GM12878 (cell line): ENCODE measurements around the gene DNAJB8. TPM values are rescaled to one million over a fixed set of nuclear protein-coding genes. Genes with fewer than 3 reads are reported as not detected.

Experiments used
- ATAC-seq: fragments of 200-7000 bp; cut with Tn5 transposase; 3 replicates; pipeline ENCODE4 v1.9.1; 2020; ENCODE audit warnings: mild to moderate bottlenecking, moderate library complexity
- BruUV-seq: library from RNA; stranded (reverse); fragments of 400-500 nt; replicated peaks from 2 replicates; lab custom pipeline; 2021; lab: Mats Ljungman, UMichigan
- CTCF ChIA-PET: fragments of 300-600 bp; sonication (Branson Sonifier 250); formaldehyde crosslinking; extraction: SDS; loops from one replicate; lab custom pipeline; 2021; ENCODE audit warnings: inconsistent platforms; lab: Yijun Ruan, JAX
- POLR2A ChIA-PET: fragments of 350-600 bp; formaldehyde crosslinking; extraction: SDS; loops from one replicate; lab custom pipeline; 2021; ENCODE audit warnings: inconsistent platforms; lab: Charles Lee
- RAD21 ChIA-PET: fragments of 300-600 bp; sonication (Branson Sonifier 250); formaldehyde crosslinking; loops from one replicate; lab custom pipeline; 2023; ENCODE audit warnings: antibody characterized with exemption; ENCODE audit not compliant: unreplicated experiment; lab: Charles Lee
- SMC1A ChIA-PET: fragments of 300-600 bp; sonication (Branson Sonifier 250); formaldehyde crosslinking; loops from one replicate; lab custom pipeline; 2023; ENCODE audit not compliant: unreplicated experiment, uncharacterized antibody; lab: Charles Lee
- DNase-seq: peaks from one replicate; pipeline ENCODE4 v3.0.0-alpha.2; 2011; ENCODE audit warnings: low read depth, low spot score
- FAIRE-seq: peaks from 3 replicates; lab custom pipeline; 2011; peaks lifted over from hg19 to GRCh38; lab: Jason Lieb, UNC
- H2AFZ ChIP-seq: 2 replicates; pipeline ENCODE4 v1.6.0; 2011; ENCODE audit warnings: low read depth, low read length, control low read depth; ENCODE audit not compliant: control insufficient read depth
- H3K27ac ChIP-seq: 2 replicates; pipeline ENCODE4 v1.5.1; 2011; ENCODE audit warnings: control low read depth; ENCODE audit not compliant: control insufficient read depth, insufficient read depth
- H3K27me3 ChIP-seq, 2 experiments: replicated peaks in 1 of 2; 2 replicates each; pipeline versions ENCODE4 v1.6.0 to v1.6.1; 2011; ENCODE audit warnings: low read length in 1 of 2; ENCODE audit not compliant: control insufficient read depth in 2 of 2, insufficient read depth in 2 of 2
- H3K36me3 ChIP-seq, 2 experiments: 2 replicates each; pipeline ENCODE4 v1.5.1; 2011; ENCODE audit warnings: low read length in 1 of 2; ENCODE audit not compliant: control insufficient read depth in 2 of 2, insufficient read depth in 2 of 2
- H3K4me1 ChIP-seq: 2 replicates; pipeline ENCODE4 v1.6.1; 2011; ENCODE audit warnings: mild to moderate bottlenecking, low read length, moderate library complexity, mixed read lengths; ENCODE audit not compliant: control insufficient read depth, insufficient read depth
- H3K4me2 ChIP-seq: 2 replicates; pipeline ENCODE4 v1.6.0; 2011; ENCODE audit warnings: control low read depth; ENCODE audit not compliant: control insufficient read depth, insufficient read depth
- H3K4me3 ChIP-seq: fragments of 200-600 bp; sonication (generic); 2 replicates; pipeline ENCODE4 v1.5.1; 2016
- H3K79me2 ChIP-seq: 2 replicates; pipeline ENCODE4 v1.6.0; 2011; ENCODE audit warnings: low read length; ENCODE audit not compliant: control insufficient read depth, insufficient read depth
- H3K9ac ChIP-seq: 2 replicates; pipeline ENCODE4 v1.8.0; 2011; ENCODE audit warnings: low read length, control low read depth, mixed read lengths; ENCODE audit not compliant: control insufficient read depth, insufficient read depth
- H3K9me3 ChIP-seq: replicated peaks from 3 replicates; pipeline ENCODE4 v1.5.1; 2011; ENCODE audit warnings: mild to moderate bottlenecking, low read length; ENCODE audit not compliant: control insufficient read depth, insufficient read depth
- H4K20me1 ChIP-seq: 2 replicates; pipeline ENCODE4 v1.6.0; 2011; ENCODE audit not compliant: control insufficient read depth, insufficient read depth
- BACH1 ChIP-seq: fragments of 450-650 bp; IDR thresholded peaks from 2 replicates; pipeline ENCODE4 v1.6.1; 2017; ENCODE audit warnings: mild to moderate bottlenecking, borderline replicate concordance
- CEBPZ ChIP-seq: fragments of 150-350 bp; IDR thresholded peaks from 2 replicates; pipeline ENCODE4 v1.6.1; 2016; ENCODE audit warnings: low read depth, low read length
- E2F4 ChIP-seq: IDR thresholded peaks from 2 replicates; pipeline ENCODE4 v1.6.1; 2012; ENCODE audit warnings: low read depth, low read length, improper control_type of control experiment
- EP300 ChIP-seq, 2 experiments: fragments of 150-350 bp in 1 of 2; IDR thresholded peaks; 2 replicates each; pipeline ENCODE4 v1.6.1; 2011 to 2012; ENCODE audit warnings: low read depth in 2 of 2, low read length in 2 of 2, borderline replicate concordance in 1 of 2, improper control_type of control experiment in 1 of 2, inconsistent platforms in 1 of 2; ENCODE audit not compliant: control insufficient read depth in 1 of 2
- MEF2A ChIP-seq: IDR thresholded peaks from 2 replicates; pipeline ENCODE4 v1.6.1; 2011; ENCODE audit warnings: low read depth, mild to moderate bottlenecking, low read length, moderate library complexity; ENCODE audit not compliant: insufficient read depth
- NFXL1 ChIP-seq: fragments of 450-650 bp; IDR thresholded peaks from 2 replicates; pipeline ENCODE4 v1.6.1; 2017; ENCODE audit warnings: antibody characterized with exemption, mild to moderate bottlenecking, borderline replicate concordance
- NFYB ChIP-seq: IDR thresholded peaks from 2 replicates; pipeline ENCODE4 v1.6.1; 2011; ENCODE audit warnings: low read depth, mild to moderate bottlenecking, low read length, improper control_type of control experiment, moderate library complexity; ENCODE audit not compliant: insufficient read depth
- PKNOX1 ChIP-seq: fragments of 450-650 bp; IDR thresholded peaks from 2 replicates; pipeline ENCODE4 v1.6.1; 2016; ENCODE audit warnings: mild to moderate bottlenecking
- RUNX3 ChIP-seq: IDR thresholded peaks from 2 replicates; pipeline ENCODE4 v1.6.1; 2012; ENCODE audit warnings: low read length, inconsistent platforms
- SP1 ChIP-seq: IDR thresholded peaks from one replicate; pipeline ENCODE4 v1.6.1; 2011; ENCODE audit warnings: low read depth, low read length
- TCF3 ChIP-seq: IDR thresholded peaks from 2 replicates; pipeline ENCODE4 v1.6.1; 2012; ENCODE audit warnings: low read depth, mild to moderate bottlenecking, low read length, borderline replicate concordance; ENCODE audit not compliant: insufficient read depth
- WGBS: methylation state at CpG from one replicate; pipeline ENCODE4 v1.1.6; 2016; ENCODE audit warnings: low lambda C conversion rate; ENCODE audit not compliant: insufficient replicate concordance, insufficient coverage; ENCODE audit errors: missing lambda C conversion rate; 5-methylcytosine and 5-hydroxymethylcytosine counted together
- in situ Hi-C: fragments of 300-500 bp; cut with MboI; formaldehyde crosslinking; loops from 9 replicates; pipeline ENCODE4 v1.14.3; 2018; ENCODE audit warnings: mixed read lengths
- intact Hi-C: fragments of 100-400 bp; cut with micrococcal nuclease; formaldehyde crosslinking; loops from one replicate; pipeline ENCODE4 v1.14.2; 2022; ENCODE audit not compliant: unreplicated experiment
- polyA plus RNA-seq, 11 experiments: library from polyadenylated mRNA; depleted of rRNA in 4 of 11; unstranded in 6 of 11; stranded (reverse) in 5 of 11; fragments of >200 nt; fragmentation: Nextera tagmentation in 4 of 11; fragmentation: Illumina TruSeq in 1 of 11; extraction: Ambion mirVana in 4 of 11; extraction: Trizol in 1 of 11; gene quantifications; 1 replicate in 1 of 11; 2 replicates in 10 of 11; pipeline versions ENCODE4 v1.2.1 to v1.2.3, GENCODE V29; 2011 to 2016; ENCODE audit warnings: inconsistent platforms in 2 of 11, missing spikeins in 2 of 11, low read depth in 1 of 11
- total RNA-seq, 4 experiments: library from RNA; depleted of rRNA in 3 of 4; stranded (reverse); fragments of >200 nt in 3 of 4; fragmentation: Illumina TruSeq in 1 of 4; extraction: Trizol in 1 of 4; gene quantifications; 2 replicates each; pipeline versions ENCODE4 v1.2.1 to v1.2.3, GENCODE V29; 2013 to 2021
- TF ChIP-seq, protein P1 (sequence below): fragments of 450-650 bp; IDR thresholded peaks from 2 replicates; pipeline ENCODE4 v1.6.1; 2016; ENCODE audit warnings: mild to moderate bottlenecking, moderate library complexity, borderline replicate concordance

The DNAJB8 gene
- total and polyA plus RNA-seq, 10 of the 15 experiments (the other 5 are each of a cell fraction or from before 2014, with no cell fraction given): not detected

GRCh38 chr3:128452678-128453275 is 13.9 kb downstream of the DNAJB8 start:
- Histone ChIP-seq H2AFZ (no peak overlapping the region), H3K4me1 (peaks cover 8% of the 10 kb centered on the region), H3K36me3 (no peaks in the 10 kb centered on the region), H3K9me3 (no peaks in the 10 kb centered on the region; the same call in 2 of the 3 replicates), H3K4me2 (no peak overlapping the region), H3K79me2 (no peaks in the 10 kb centered on the region), H3K4me3 (no peak overlapping the region), H3K9ac (no peak overlapping the region), H3K27me3 (peaks cover 3 to 5% of the 10 kb centered on the region in 2 experiments; a peak in 3 of 4 replicates), H4K20me1 (no peaks in the 10 kb centered on the region), H3K27ac (no peak overlapping the region)
- DNase-seq: no peak
- in situ Hi-C loops (no loop called here), intact Hi-C loops (no loop called here)
- no peak for FAIRE-seq
- SMC1A ChIA-PET: no interaction called here
- POLR2A ChIA-PET: no interaction called here
- ATAC-seq: no peak
- RAD21 ChIA-PET: no interaction called here
- BruUV-seq: no TSS peak
- WGBS: 46% methylated on average over 21 of the region's 21 CpGs
- CTCF ChIA-PET: no interaction called here
- TF ChIP-seq PKNOX1 (no peak), CEBPZ (no peak), TCF3 (no peak), SP1 (no peak), E2F4 (no peak), EP300 (IDR thresholded peaks at IDR 0.05; ENCODE audit: borderline replicate concordance in 1 of 2, control insufficient read depth in 1 of 2, low read depth in 2 of 2, low read length in 2 of 2) (no peak), BACH1 (no peak), MEF2A (no peak), RUNX3 (no peak), NFYB (no peak), NFXL1 (no peak)
- TF ChIP-seq, protein P1, sequence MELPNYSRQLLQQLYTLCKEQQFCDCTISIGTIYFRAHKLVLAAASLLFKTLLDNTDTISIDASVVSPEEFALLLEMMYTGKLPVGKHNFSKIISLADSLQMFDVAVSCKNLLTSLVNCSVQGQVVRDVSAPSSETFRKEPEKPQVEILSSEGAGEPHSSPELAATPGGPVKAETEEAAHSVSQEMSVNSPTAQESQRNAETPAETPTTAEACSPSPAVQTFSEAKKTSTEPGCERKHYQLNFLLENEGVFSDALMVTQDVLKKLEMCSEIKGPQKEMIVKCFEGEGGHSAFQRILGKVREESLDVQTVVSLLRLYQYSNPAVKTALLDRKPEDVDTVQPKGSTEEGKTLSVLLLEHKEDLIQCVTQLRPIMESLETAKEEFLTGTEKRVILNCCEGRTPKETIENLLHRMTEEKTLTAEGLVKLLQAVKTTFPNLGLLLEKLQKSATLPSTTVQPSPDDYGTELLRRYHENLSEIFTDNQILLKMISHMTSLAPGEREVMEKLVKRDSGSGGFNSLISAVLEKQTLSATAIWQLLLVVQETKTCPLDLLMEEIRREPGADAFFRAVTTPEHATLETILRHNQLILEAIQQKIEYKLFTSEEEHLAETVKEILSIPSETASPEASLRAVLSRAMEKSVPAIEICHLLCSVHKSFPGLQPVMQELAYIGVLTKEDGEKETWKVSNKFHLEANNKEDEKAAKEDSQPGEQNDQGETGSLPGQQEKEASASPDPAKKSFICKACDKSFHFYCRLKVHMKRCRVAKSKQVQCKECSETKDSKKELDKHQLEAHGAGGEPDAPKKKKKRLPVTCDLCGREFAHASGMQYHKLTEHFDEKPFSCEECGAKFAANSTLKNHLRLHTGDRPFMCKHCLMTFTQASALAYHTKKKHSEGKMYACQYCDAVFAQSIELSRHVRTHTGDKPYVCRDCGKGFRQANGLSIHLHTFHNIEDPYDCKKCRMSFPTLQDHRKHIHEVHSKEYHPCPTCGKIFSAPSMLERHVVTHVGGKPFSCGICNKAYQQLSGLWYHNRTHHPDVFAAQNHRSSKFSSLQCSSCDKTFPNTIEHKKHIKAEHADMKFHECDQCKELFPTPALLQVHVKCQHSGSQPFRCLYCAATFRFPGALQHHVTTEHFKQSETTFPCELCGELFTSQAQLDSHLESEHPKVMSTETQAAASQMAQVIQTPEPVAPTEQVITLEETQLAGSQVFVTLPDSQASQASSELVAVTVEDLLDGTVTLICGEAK: no peak
